ENCODE data around the gene OGT.
A peak's percentile ranks its signal among the peaks of the same experiment; 100 is the strongest.

Gene OGT

GRCh38 chrX:71579136-71579989 lies 46.5 kb downstream of the OGT start (continued):
- TF ChIP-seq ZNF449 (tag by site-specific recombination; IDR thresholded peaks at IDR 0.05) = no peak
- 0 out of 2 replicates have a peak, but pooled peaks have one; percentile 12 for TF ChIP-seq ZNF148 (tag by site-specific recombination; IDR thresholded peaks at IDR 0.05; ENCODE audit: borderline replicate concordance)
- TF ChIP-seq ZNF335 (tag by site-specific recombination; conservative IDR thresholded peaks at IDR 0.05) = no peak
- TF ChIP-seq REST (tag by site-specific recombination; IDR thresholded peaks at IDR 0.05) = no peak
- no peak for TF ChIP-seq ZNF433 (tag by site-specific recombination; IDR thresholded peaks at IDR 0.05; ENCODE audit: low read depth)
- TF ChIP-seq ZNF664 (tag by site-specific recombination; IDR thresholded peaks at IDR 0.05) = no peak
- no peak for TF ChIP-seq OSR2 (tag by site-specific recombination; IDR thresholded peaks at IDR 0.05)
- no peak for TF ChIP-seq ZNF701 (tag by site-specific recombination; IDR thresholded peaks at IDR 0.05)
- no peak for TF ChIP-seq ZNF837 (tag by site-specific recombination; IDR thresholded peaks at IDR 0.05)
- TF ChIP-seq ZNF354C (tag by site-specific recombination; IDR thresholded peaks at IDR 0.05; ENCODE audit: borderline replicate concordance, low read depth) = no peak
- no peak for TF ChIP-seq MZF1 (tag by site-specific recombination; IDR thresholded peaks at IDR 0.05; ENCODE audit: borderline replicate concordance)
- TF ChIP-seq GLI4 (tag by site-specific recombination; IDR thresholded peaks at IDR 0.05) = no peak
- TF ChIP-seq ZNF155 (tag by site-specific recombination; IDR thresholded peaks at IDR 0.05) = no peak
- TF ChIP-seq ZNF777 (tag by site-specific recombination; IDR thresholded peaks at IDR 0.05; ENCODE audit: borderline replicate concordance) = no peak
- TF ChIP-seq ZNF692 (tag by site-specific recombination; IDR thresholded peaks at IDR 0.05) = no peak
- no peak for TF ChIP-seq KLF8 (tag by site-specific recombination; IDR thresholded peaks at IDR 0.05)
- TF ChIP-seq ZNF157 (tag by site-specific recombination; IDR thresholded peaks at IDR 0.05) = no peak
- peak; percentile 34; the same call in 1 of the 2 replicates for TF ChIP-seq ZNF398 (tag by site-specific recombination; IDR thresholded peaks at IDR 0.05)
- TF ChIP-seq ZNF26 (tag by site-specific recombination; IDR thresholded peaks at IDR 0.05) = no peak
- TF ChIP-seq OVOL3 (tag by site-specific recombination; IDR thresholded peaks at IDR 0.05) = no peak
- no peak for TF ChIP-seq TRIM28 (IDR thresholded peaks at IDR 0.05; ENCODE audit: borderline replicate concordance, low read length)
- TF ChIP-seq ZNF629 (tag by site-specific recombination; IDR thresholded peaks at IDR 0.05) = no peak

All from HEK293 (cell line).